Gastrocnemius medialis (tissue), 4 donors: ENCODE measurements around the gene MXI1.
A peak's percentile ranks its signal among the peaks of the same experiment; 100 is the strongest.

Experiments
- CTCF ChIP-seq, 5 experiments: fragments of 450-650 bp in 3 of 5; fragments of 200-600 bp in 2 of 5; sonication (generic) in 2 of 5; IDR thresholded peaks in 4 of 5; conservative IDR thresholded peaks in 1 of 5; 1 replicate in 4 of 5; 2 replicates in 1 of 5; pipeline ENCODE4 v1.5.1; 2016 to 2019; ENCODE audit warnings: antibody characterized with exemption in 5 of 5, mild to moderate bottlenecking in 3 of 5, moderate library complexity in 3 of 5
- POLR2A ChIP-seq, 2 donors: fragments of 450-650 bp; IDR thresholded peaks; one replicate each; pipeline ENCODE4 v1.6.1; 2017; ENCODE audit warnings: antibody characterized with exemption in 2 of 2, mild to moderate bottlenecking in 2 of 2, moderate library complexity in 2 of 2

GRCh38 chr10:110208614-110209453 is 1.4 kb downstream of the MXI1 start:
- TF ChIP-seq CTCF (IDR thresholded peaks at IDR 0.05 in 4 of 5, conservative IDR thresholded peaks at IDR 0.05 in 1 of 5): peak in 2 of 5 experiments; percentile 8 to 23
- TF ChIP-seq POLR2A (IDR thresholded peaks at IDR 0.05): peak in 1 of 2 donors; percentile 25
